Kidney (tissue), 14 donors: ENCODE results near the gene PCDH19. TPM values are rescaled to one million over a fixed set of nuclear protein-coding genes. Genes with fewer than 3 reads are reported as not detected.

Source experiments
- DNase-seq, 5 donors: peaks; one replicate each; pipeline ENCODE4 v3.0.0-alpha.2; 2013 to 2020
- FAIRE-seq: peaks from 2 replicates; lab custom pipeline; 2012; peaks lifted over from hg19 to GRCh38; lab: Jason Lieb, UNC
- H3K27ac ChIP-seq, 2 donors: one replicate each; pipeline ENCODE4 v1.7.0; 2013; ENCODE audit warnings: low read depth in 2 of 2, low read length in 2 of 2, inconsistent platforms in 1 of 2
- H3K27me3 ChIP-seq: one replicate; pipeline ENCODE4 v1.7.1; 2013; ENCODE audit warnings: low read length, inconsistent platforms; ENCODE audit not compliant: control insufficient read depth, insufficient read depth
- H3K36me3 ChIP-seq, 3 donors: one replicate each; pipeline versions ENCODE4 v1.7.0 to v1.7.1; 2013; ENCODE audit warnings: low read length in 3 of 3, control low read depth in 1 of 3, inconsistent platforms in 1 of 3; ENCODE audit not compliant: insufficient read depth in 3 of 3, control insufficient read depth in 2 of 3
- H3K4me1 ChIP-seq, 3 donors: one replicate each; pipeline versions ENCODE4 v1.7.0 to v1.7.1; 2013; ENCODE audit warnings: low read length in 3 of 3, inconsistent platforms in 1 of 3, low read depth in 1 of 3; ENCODE audit not compliant: control insufficient read depth in 2 of 3, insufficient read depth in 2 of 3
- H3K4me3 ChIP-seq, 3 donors: one replicate each; pipeline versions ENCODE4 v1.7.0 to v1.8.1; 2013; ENCODE audit warnings: low read length in 3 of 3, control low read depth in 1 of 3, inconsistent platforms in 1 of 3
- H3K9ac ChIP-seq, 3 donors: one replicate each; pipeline versions ENCODE4 v1.7.0 to v1.7.1; 2013; ENCODE audit warnings: low read length in 3 of 3, control low read depth in 1 of 3, inconsistent platforms in 1 of 3
- H3K9me3 ChIP-seq, 3 donors: one replicate each; pipeline versions ENCODE4 v1.7.0 to v1.7.1; 2013; ENCODE audit warnings: low read length in 3 of 3, control low read depth in 1 of 3, inconsistent platforms in 1 of 3; ENCODE audit not compliant: control insufficient read depth in 2 of 3, insufficient read depth in 1 of 3
- intact Hi-C: fragments of 100-400 bp; cut with DNase I; formaldehyde crosslinking; loops from one replicate; pipeline ENCODE4 v1.11.1; 2022
- polyA plus RNA-seq: library from polyadenylated mRNA; stranded (reverse); fragments of 350-450 nt; fragmentation: Illumina TruSeq; extraction: RNeasy Lipid Tissue Mini Kit (QIAGEN cat#74804); gene quantifications from one replicate; pipeline ENCODE4 v1.2.3, GENCODE V29; 2014; ENCODE audit warnings: low read depth, low replicate concordance; ENCODE audit not compliant: insufficient read depth
- total RNA-seq: library from RNA; stranded (reverse); fragmentation: NEBNext Ultra II Directional; extraction: Animal tissue kit (Norgen Biotek cat#: 25700); gene quantifications from one replicate; pipeline ENCODE4 v1.2.1, GENCODE V29; 2021
- TF ChIP-seq, protein P1 (sequence below): IDR thresholded peaks from 3 replicates; pipeline ENCODE4 v1.5.1; 2012; ENCODE audit warnings: mild to moderate bottlenecking, moderate library complexity, borderline replicate concordance; ENCODE audit not compliant: insufficient read depth; ENCODE audit errors: extremely low read depth
- donor health status: control.
- donor health status: control.
- donor health status: control.
- donor health status: control.
- donor health status: control.
- donor health status: DM: yes; HTN: yes; CAD: no.
- donor health status: Normal renal cell carcinoma (clear cell type).

PCDH19 gene
- total and polyA plus RNA-seq, 2 donors from 2014 or later, result 0.66 to 0.75 TPM

DNA sequence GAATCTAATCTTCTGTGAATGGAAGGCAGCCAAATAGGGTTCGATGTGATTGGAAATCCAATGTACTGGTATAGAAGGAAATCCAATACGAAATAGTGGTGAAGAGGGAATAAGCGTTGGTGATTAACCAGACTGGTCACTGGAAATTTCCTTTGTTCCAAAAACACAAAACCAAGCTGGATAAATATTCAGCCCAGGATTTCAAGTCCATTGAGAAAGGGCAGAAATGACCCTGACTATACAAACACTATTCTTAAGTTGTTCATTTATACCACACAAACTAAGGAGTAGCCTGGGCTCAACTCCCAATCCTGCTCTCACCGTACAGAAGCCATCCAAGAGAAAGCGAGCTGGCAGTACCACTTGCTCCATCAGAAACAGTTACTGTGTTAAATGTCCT lies 32.2 kb downstream of the PCDH19 start:
- Histone ChIP-seq H3K4me1 (no peaks in the 10 kb centered on the region), H3K27me3 (no peaks in the 10 kb centered on the region), H3K36me3 (no peaks in the 10 kb centered on the region), H3K27ac (no peak overlapping the region), H3K9ac (no peak overlapping the region), H3K9me3 (no peaks in the 10 kb centered on the region), H3K4me3 (no peak overlapping the region)
- TF ChIP-seq, protein P1, sequence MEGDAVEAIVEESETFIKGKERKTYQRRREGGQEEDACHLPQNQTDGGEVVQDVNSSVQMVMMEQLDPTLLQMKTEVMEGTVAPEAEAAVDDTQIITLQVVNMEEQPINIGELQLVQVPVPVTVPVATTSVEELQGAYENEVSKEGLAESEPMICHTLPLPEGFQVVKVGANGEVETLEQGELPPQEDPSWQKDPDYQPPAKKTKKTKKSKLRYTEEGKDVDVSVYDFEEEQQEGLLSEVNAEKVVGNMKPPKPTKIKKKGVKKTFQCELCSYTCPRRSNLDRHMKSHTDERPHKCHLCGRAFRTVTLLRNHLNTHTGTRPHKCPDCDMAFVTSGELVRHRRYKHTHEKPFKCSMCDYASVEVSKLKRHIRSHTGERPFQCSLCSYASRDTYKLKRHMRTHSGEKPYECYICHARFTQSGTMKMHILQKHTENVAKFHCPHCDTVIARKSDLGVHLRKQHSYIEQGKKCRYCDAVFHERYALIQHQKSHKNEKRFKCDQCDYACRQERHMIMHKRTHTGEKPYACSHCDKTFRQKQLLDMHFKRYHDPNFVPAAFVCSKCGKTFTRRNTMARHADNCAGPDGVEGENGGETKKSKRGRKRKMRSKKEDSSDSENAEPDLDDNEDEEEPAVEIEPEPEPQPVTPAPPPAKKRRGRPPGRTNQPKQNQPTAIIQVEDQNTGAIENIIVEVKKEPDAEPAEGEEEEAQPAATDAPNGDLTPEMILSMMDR, result no peak
- DNase-seq, result no peak
- intact Hi-C loops, result no loop called here
- no peak for FAIRE-seq

DNA sequence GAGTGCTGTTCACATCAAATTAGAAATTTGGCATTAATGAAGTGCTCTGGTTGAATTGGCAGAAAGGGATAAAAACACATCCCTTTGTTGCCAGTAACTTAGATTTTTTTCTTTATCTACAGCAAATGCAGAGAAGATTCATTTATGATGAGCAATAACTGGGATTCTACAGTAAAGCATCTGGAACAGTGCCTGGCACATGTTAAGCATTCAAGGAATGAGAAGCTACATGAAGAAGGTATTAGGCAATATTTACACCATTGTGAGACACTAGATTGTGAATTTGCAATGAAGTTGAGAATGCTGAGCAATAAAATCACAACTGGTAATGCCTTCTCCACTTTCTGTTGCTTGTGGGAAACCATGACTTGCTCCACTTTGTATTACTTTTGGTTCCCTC lies 33.5 kb downstream of the PCDH19 start:
- H3K9ac ChIP-seq, result no peak overlapping the region
- no peaks in the 10 kb centered on the region for H3K27me3 ChIP-seq
- H3K4me1 ChIP-seq, result no peaks in the 10 kb centered on the region
- TF ChIP-seq, protein P1, result no peak
- no peak overlapping the region for H3K27ac ChIP-seq
- DNase-seq, result no peak
- no peaks in the 10 kb centered on the region for H3K36me3 ChIP-seq
- intact Hi-C loops, result no loop called here
- FAIRE-seq, result no peak
- H3K9me3 ChIP-seq, result no peaks in the 10 kb centered on the region
- H3K4me3 ChIP-seq, result no peak overlapping the region

DNA sequence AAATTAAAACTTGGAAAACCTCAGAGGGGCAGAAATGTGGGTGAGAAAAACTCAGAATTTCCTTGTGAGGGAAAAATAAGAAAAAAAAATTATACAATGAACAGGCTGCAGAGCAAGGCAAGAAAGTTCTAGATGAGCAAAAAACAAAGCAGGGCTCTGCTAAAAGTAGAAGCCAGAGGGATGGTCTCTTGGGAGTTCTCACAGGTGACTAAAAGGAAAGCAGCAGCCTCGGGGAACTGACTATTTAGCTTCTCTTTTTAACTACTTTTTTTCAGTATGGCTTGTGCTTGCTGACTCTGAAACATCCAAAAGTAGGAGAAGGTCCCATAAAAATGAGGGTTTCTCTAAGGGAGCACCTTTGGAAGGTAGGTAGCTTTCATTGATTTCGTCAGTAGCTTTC lies 36.4 kb downstream of the PCDH19 start:
- Histone ChIP-seq H3K9me3 (no peaks in the 10 kb centered on the region), H3K27me3 (peaks cover 4% of the 10 kb centered on the region), H3K9ac (no peak overlapping the region), H3K27ac (no peak overlapping the region), H3K4me1 (no peaks in the 10 kb centered on the region), H3K4me3 (no peak overlapping the region), H3K36me3 (no peaks in the 10 kb centered on the region)
- DNase-seq (no peak), FAIRE-seq (no peak)
- intact Hi-C loops, result no loop called here
- TF ChIP-seq, protein P1, result no peak

DNA sequence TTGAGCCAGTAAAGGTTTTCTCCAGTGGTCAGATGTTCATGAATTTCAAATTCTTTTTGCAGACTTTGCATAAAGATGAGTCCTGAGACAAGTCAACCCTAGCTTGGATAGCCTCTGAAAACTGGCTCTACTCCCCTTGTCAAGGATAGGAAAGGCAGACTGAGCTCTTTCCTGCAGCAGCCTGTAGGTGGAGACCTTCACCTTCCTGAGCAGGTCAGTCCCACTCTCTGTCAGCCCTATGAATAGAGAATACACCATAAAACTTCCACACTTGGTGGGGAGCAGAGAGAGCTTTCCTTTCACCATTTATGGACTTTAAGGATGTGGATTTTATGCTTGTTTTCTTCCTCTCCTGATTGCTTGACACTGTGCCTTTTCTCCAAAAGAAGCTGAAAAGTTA lies 41.9 kb downstream of the PCDH19 start:
- FAIRE-seq (no peak), DNase-seq (peak in 3 of 5 donors; percentile 14 to 31 (median 19))
- H3K27me3 ChIP-seq, result peaks cover 4% of the 10 kb centered on the region
- TF ChIP-seq, protein P1, result no peak
- H3K36me3 ChIP-seq, result no peaks in the 10 kb centered on the region
- H3K4me3 ChIP-seq, result no peak overlapping the region
- H3K9ac ChIP-seq, result no peak overlapping the region
- no peaks in the 10 kb centered on the region for H3K9me3 ChIP-seq
- intact Hi-C loops, result no loop called here
- H3K27ac ChIP-seq, result no peak overlapping the region
- H3K4me1 ChIP-seq, result no peaks in the 10 kb centered on the region
